ENCODE measurements around the gene LIN7A.

GRCh38 chr12:80830533-80831088 is 107.1 kb downstream of the LIN7A start:
- TF ChIP-seq CTCF (IDR thresholded peaks at IDR 0.05; ENCODE audit: low read depth, low read length) (no peak), EZH2phosphoT487 (IDR thresholded peaks at IDR 0.05; ENCODE audit: low read depth) (no peak)

Data from OCI-LY3 (cell line).